HG02763 (cell line): ENCODE data around the gene SEC61A1.

Source experiments
- ATAC-seq: cut with Tn5 transposase; IDR thresholded peaks from one replicate; pipeline ENCODE4 v1.9.1; 2021; ENCODE audit warnings: mild to moderate bottlenecking, moderate library complexity; ENCODE audit not compliant: unreplicated experiment

The SEC61A1 gene

GRCh38 chr3:128077202-128077624 lies 25.0 kb downstream of the SEC61A1 start:
- ATAC-seq = no peak

- ATAC-seq = no peak
Observed at GRCh38 chr3:128077665-128078064, 25.4 kb downstream of the SEC61A1 start.

- ATAC-seq = no peak
Observed at GRCh38 chr3:128078322-128078721, 26.1 kb downstream of the SEC61A1 start.

GRCh38 chr3:128078875-128079274 lies 26.6 kb downstream of the SEC61A1 start:
- ATAC-seq = no peak

- no peak for ATAC-seq
Observed at GRCh38 chr3:128079823-128080222, 27.6 kb downstream of the SEC61A1 start.

GRCh38 chr3:128080323-128081080 lies 28.3 kb downstream of the SEC61A1 start:
- no peak for ATAC-seq

- no peak for ATAC-seq
Observed at GRCh38 chr3:128081226-128081625, 29.0 kb downstream of the SEC61A1 start.

- no peak for ATAC-seq
Observed at GRCh38 chr3:128081846-128082245, 29.6 kb downstream of the SEC61A1 start.

GRCh38 chr3:128082546-128082945 lies 30.3 kb downstream of the SEC61A1 start:
- ATAC-seq = no peak

GRCh38 chr3:128083396-128083795 lies 31.2 kb downstream of the SEC61A1 start:
- ATAC-seq = no peak

- ATAC-seq = no peak
Observed at GRCh38 chr3:128083980-128084674, 31.9 kb downstream of the SEC61A1 start.

GRCh38 chr3:128084675-128085021 lies 32.4 kb downstream of the SEC61A1 start:
- ATAC-seq = no peak

GRCh38 chr3:128089135-128089534 lies 36.9 kb downstream of the SEC61A1 start:
- no peak for ATAC-seq

GRCh38 chr3:128091586-128091985 lies 39.3 kb downstream of the SEC61A1 start:
- ATAC-seq = no peak

GRCh38 chr3:128094295-128095151 lies 42.3 kb downstream of the SEC61A1 start:
- ATAC-seq = no peak

GRCh38 chr3:128095222-128095703 lies 43.0 kb downstream of the SEC61A1 start:
- peak; percentile 75 for ATAC-seq

- no peak for ATAC-seq
Observed at GRCh38 chr3:128098234-128098633, 46.0 kb downstream of the SEC61A1 start.

GRCh38 chr3:128100161-128100560 lies 47.9 kb downstream of the SEC61A1 start:
- no peak for ATAC-seq

GRCh38 chr3:128100638-128101037 lies 48.4 kb downstream of the SEC61A1 start:
- no peak for ATAC-seq

- ATAC-seq = no peak
Observed at GRCh38 chr3:128103136-128103676, 51.0 kb downstream of the SEC61A1 start.

GRCh38 chr3:128107834-128108233 lies 55.6 kb downstream of the SEC61A1 start:
- ATAC-seq = no peak
